ENCODE measurements around the gene SLC44A3.

- TF ChIP-seq EZH2 (optimal IDR thresholded peaks at IDR 0.05; ENCODE audit: low read depth, low read length) (no peak), CTCF (IDR thresholded peaks at IDR 0.05; ENCODE audit: low read length) (no peak), EZH2phosphoT487 (IDR thresholded peaks at IDR 0.05; ENCODE audit: low read length) (no peak)
Measured at GRCh38 chr1:94873520-94874351, 53.6 kb downstream of the SLC44A3 start.
